Measurements from ENCODE around the gene TUBA3E.
"Not testable (repeated sequence)": the region's sequence is repeated elsewhere in the genome, so short reads cannot be mapped to it uniquely, and the experiment has no call there.

DNA sequence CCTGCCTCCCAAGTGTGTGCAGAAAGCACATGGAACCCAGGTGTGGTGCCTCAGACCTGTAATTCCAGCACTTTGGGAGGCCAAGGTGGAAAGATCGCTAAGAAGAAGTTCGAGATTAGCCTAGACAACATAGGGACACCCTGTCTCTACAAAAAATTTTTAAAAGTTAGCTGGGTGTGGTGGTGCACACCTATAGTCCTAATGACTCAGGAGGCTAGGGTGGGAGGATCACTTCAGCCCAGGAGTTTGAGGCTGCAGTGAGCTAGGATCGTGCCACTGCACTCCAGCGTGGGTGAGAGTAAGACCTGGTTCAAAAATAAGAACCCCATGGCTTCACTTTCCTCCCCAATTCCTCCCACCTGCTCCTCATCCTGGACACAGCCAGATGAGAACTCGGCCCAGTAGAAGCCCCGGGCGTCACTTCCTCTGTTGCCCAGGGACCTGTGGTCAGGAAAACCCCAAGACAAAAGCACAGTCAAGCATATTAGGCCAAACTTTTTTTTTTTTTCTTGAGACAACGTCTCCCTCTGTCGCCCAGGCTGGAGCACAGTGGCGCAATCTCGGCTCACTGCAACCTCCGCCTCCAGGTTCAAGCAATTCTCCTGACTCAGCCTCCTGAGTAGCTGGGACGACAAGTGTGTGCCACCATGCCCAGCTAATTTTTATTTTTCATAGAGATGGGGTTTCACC is 40.3 kb downstream of the TUBA3E start:
- TF ChIP-seq, protein P1, sequence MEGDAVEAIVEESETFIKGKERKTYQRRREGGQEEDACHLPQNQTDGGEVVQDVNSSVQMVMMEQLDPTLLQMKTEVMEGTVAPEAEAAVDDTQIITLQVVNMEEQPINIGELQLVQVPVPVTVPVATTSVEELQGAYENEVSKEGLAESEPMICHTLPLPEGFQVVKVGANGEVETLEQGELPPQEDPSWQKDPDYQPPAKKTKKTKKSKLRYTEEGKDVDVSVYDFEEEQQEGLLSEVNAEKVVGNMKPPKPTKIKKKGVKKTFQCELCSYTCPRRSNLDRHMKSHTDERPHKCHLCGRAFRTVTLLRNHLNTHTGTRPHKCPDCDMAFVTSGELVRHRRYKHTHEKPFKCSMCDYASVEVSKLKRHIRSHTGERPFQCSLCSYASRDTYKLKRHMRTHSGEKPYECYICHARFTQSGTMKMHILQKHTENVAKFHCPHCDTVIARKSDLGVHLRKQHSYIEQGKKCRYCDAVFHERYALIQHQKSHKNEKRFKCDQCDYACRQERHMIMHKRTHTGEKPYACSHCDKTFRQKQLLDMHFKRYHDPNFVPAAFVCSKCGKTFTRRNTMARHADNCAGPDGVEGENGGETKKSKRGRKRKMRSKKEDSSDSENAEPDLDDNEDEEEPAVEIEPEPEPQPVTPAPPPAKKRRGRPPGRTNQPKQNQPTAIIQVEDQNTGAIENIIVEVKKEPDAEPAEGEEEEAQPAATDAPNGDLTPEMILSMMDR (conservative IDR thresholded peaks at IDR 0.05 in 1 of 2, IDR thresholded peaks at IDR 0.05 in 1 of 2; ENCODE audit: low read depth in 1 of 2, low read length in 2 of 2), result not testable (repeated sequence)
- TF ChIP-seq EZH2 (IDR thresholded peaks at IDR 0.05; ENCODE audit: low read length, missing control alignments), result not testable (repeated sequence)

All from fibroblast of lung (primary cell).